Heart right ventricle (tissue), 16 donors: ENCODE results near the gene RAB9A. TPM values are rescaled to one million over a fixed set of nuclear protein-coding genes. Genes with fewer than 3 reads are reported as not detected.

Experiments
- ATAC-seq, 8 donors: fragments of 200-7000 bp; cut with Tn5 transposase; one replicate each; pipeline ENCODE4 v1.9.1; 2020; ENCODE audit warnings: mild to moderate bottlenecking in 8 of 8, moderate library complexity in 8 of 8, moderate number of reproducible peaks in 1 of 8
- DNase-seq, 2 donors: peaks; one replicate each; pipeline ENCODE4 v3.0.0-alpha.2; 2020
- H3K27ac ChIP-seq, 10 donors: fragments of 200-600 bp; sonication (generic) in 2 of 10; one replicate each; pipeline versions ENCODE4 v1.5.0 to v1.8.0; 2020 to 2022; ENCODE audit warnings: mild to moderate bottlenecking in 3 of 10
- H3K27me3 ChIP-seq, 7 donors: fragments of 200-600 bp; one replicate each; pipeline ENCODE4 v1.8.0; 2021 to 2022; ENCODE audit warnings: mild to moderate bottlenecking in 2 of 7
- H3K36me3 ChIP-seq, 9 donors: fragments of 200-600 bp; sonication (generic) in 1 of 9; one replicate each; pipeline versions ENCODE4 v1.5.0 to v1.8.0; 2020 to 2022; ENCODE audit warnings: mild to moderate bottlenecking in 2 of 9
- H3K4me1 ChIP-seq, 9 donors: fragments of 200-600 bp; sonication (generic) in 1 of 9; one replicate each; pipeline versions ENCODE4 v1.5.0 to v1.8.0; 2020 to 2022; ENCODE audit warnings: mild to moderate bottlenecking in 4 of 9
- H3K4me3 ChIP-seq, 10 donors: fragments of 200-600 bp; sonication (generic) in 2 of 10; one replicate each; pipeline versions ENCODE4 v1.5.0 to v1.8.0; 2020 to 2022; ENCODE audit warnings: mild to moderate bottlenecking in 7 of 10, moderate library complexity in 2 of 10
- H3K9me3 ChIP-seq, 11 donors: fragments of 200-600 bp in 10 of 11; sonication (generic) in 2 of 11; one replicate each; pipeline versions ENCODE4 v1.5.0 to v1.8.0; 2013 to 2022; ENCODE audit warnings: mild to moderate bottlenecking in 2 of 11, control low read depth in 1 of 11, moderate library complexity in 1 of 11
- WGBS, 2 donors: extraction: QIAGEN DNeasy Blood & Tissue Kit; methylation state at CpG; one replicate each; pipeline ENCODE4 v1.1.7; 2013; ENCODE audit warnings: inconsistent platforms in 1 of 2; 5-methylcytosine and 5-hydroxymethylcytosine counted together
- intact Hi-C, 10 donors: fragments of 100-400 bp; cut with DNase I; formaldehyde crosslinking; loops; one replicate each; pipeline versions ENCODE4 v1.11.1 to v1.14.2; 2022
- polyA plus RNA-seq, 2 donors: library from polyadenylated mRNA; stranded (reverse); fragments of 200-250 nt; gene quantifications; one replicate each; pipeline ENCODE4 v1.2.3, GENCODE V29; 2013
- total RNA-seq, 10 donors: library from RNA; stranded (reverse); fragmentation: NEBNext Ultra II Directional in 3 of 10; extraction: Animal tissue kit (Norgen Biotek cat#: 25700) in 3 of 10; gene quantifications; one replicate each; pipeline versions ENCODE4 v1.2.1 to v1.2.4, GENCODE V29; 2021 to 2023
- TF ChIP-seq, protein P1 (sequence below), 9 donors: fragments of 200-600 bp; sonication (generic) in 2 of 9; IDR thresholded peaks; one replicate each; pipeline versions ENCODE4 v1.5.0 to v1.8.0; 2021 to 2022; ENCODE audit warnings: antibody characterized with exemption in 9 of 9, mild to moderate bottlenecking in 5 of 9, moderate library complexity in 1 of 9
- donor health status: Arrhythmogenic right ventricular cardiomyopathy.
- donor health status: ischemic (EF 13 %, LVEDD 7.1; RV severe dilation, severe dysfunction).
- donor health status: healthy with polysubstance abuse.
- donor health status: DM: no; HTN: yes; CAD: no.
- donor health status: DM: no; HTN: no; CAD: no.
- donor health status: ischemic (EF 25% LVEDD 6.9; RV normal size, moderate dysfunction).
- donor health status: ischemic (EF 25% LVEDD 5.7; RV mildly dilated, moderate dysfunction).
- donor health status: healthy.
- donor health status: DM: yes; HTN: yes; CAD: no.
- donor health status: Ischemic cardiomyopathy.
- donor health status: ischemic (EF 35%, LVEDD 5.7; RV mildly dilated, moderate dysfunction).
- donor health status: nonischemic (EF 11% LVEDD 7.7; RV severe dilation, severe dysfunction).
- donor health status: DM: yes; HTN: yes; CAD: no.
- donor health status: PGD.
- donor health status: ischemic (EF 29% LVEDD 5.4; RV normal size, mild dysfunction).
- donor health status: nonischemic (EF 23%, LVEDD 6.1; RV moderate dilation, normal function).

Gene RAB9A
- total and polyA plus RNA-seq, 12 donors = 5.1 to 28.9 (median 19.5) TPM

DNA sequence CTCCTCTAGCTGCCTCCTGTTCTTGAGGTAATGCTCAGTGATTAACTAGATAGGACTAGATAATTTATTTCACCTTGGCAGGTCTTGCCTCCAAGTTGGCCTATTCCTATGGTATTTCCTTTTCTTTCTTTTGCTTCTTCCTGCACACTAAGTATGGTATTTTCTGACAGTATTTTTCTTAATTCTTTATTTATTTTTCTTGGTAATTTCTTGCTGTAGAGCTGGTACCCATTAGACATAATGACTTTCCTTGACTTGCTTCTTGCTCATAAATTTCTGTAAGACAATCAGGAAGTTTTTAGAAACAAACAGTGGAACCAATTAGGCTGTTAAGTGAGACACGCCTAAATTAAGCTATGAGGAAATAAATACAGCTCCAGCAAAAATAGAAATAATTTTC lies 9.5 kb downstream of the RAB9A start:
- ATAC-seq (no peak), DNase-seq (no peak)
- H3K27me3 ChIP-seq = peaks cover 0 to 11% (median 0%) of the 10 kb centered on the region in 7 donors
- peaks cover 0 to 83% (median 50%) of the 10 kb centered on the region in 9 donors for H3K4me1 ChIP-seq
- TF ChIP-seq, protein P1, sequence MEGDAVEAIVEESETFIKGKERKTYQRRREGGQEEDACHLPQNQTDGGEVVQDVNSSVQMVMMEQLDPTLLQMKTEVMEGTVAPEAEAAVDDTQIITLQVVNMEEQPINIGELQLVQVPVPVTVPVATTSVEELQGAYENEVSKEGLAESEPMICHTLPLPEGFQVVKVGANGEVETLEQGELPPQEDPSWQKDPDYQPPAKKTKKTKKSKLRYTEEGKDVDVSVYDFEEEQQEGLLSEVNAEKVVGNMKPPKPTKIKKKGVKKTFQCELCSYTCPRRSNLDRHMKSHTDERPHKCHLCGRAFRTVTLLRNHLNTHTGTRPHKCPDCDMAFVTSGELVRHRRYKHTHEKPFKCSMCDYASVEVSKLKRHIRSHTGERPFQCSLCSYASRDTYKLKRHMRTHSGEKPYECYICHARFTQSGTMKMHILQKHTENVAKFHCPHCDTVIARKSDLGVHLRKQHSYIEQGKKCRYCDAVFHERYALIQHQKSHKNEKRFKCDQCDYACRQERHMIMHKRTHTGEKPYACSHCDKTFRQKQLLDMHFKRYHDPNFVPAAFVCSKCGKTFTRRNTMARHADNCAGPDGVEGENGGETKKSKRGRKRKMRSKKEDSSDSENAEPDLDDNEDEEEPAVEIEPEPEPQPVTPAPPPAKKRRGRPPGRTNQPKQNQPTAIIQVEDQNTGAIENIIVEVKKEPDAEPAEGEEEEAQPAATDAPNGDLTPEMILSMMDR (IDR thresholded peaks at IDR 0.05) = no peak
- WGBS, 2 donors = 39 to 45% methylated on average over 1 of the region's 1 CpG
- no peak overlapping the region for H3K27ac ChIP-seq
- H3K36me3 ChIP-seq = no peaks in the 10 kb centered on the region
- no peaks in the 10 kb centered on the region for H3K9me3 ChIP-seq
- H3K4me3 ChIP-seq = no peak overlapping the region
- intact Hi-C loops = no loop called here

DNA sequence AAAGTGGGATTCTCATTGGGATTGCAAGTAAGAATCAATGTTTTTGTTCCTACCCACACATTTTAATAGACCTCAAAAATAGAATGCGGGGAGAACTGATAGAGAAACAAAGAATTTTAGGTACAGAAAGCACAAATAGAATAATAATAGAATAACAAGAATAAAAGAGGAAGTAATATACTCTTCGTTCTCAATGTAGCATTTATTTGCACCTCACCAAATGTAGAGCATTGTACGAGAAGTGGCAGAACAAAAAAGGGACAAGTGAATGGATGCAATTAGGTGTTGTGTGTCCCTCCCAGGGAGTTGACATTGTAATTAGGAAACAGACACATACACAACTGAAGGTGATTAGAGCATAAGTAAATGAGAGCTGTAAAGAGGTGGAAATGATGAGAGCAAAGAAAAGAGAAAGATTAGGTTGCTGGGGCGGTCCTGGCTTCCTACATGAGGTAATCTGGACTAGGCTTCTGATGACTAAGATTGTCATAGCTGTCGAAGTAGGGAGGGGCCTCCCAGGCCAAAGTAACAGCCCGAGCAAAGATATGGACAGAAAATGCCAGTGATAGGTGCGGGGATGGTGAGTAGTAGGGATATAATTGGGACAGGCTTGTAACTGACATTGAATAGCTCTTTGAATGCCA lies 10.4 kb downstream of the RAB9A start:
- ATAC-seq = peak in 6 of 8 donors; percentile 25 to 84 (median 64)

GRCh38 chrX:13700380-13700779 lies 11.5 kb downstream of the RAB9A start:
- intact Hi-C loops = no loop called here
- ATAC-seq (no peak), DNase-seq (no peak)
- H3K27ac ChIP-seq = peak overlapping the region in 1 of 10 donors; percentile 26
- 24 to 43% methylated on average over 4 of the region's 4 CpGs for WGBS, 2 donors
- H3K9me3 ChIP-seq = no peaks in the 10 kb centered on the region
- TF ChIP-seq, protein P1 (IDR thresholded peaks at IDR 0.05) = no peak
- H3K4me1 ChIP-seq = peaks cover 0 to 72% (median 31%) of the 10 kb centered on the region in 9 donors
- H3K36me3 ChIP-seq = no peaks in the 10 kb centered on the region
- peaks cover 0 to 17% (median 0%) of the 10 kb centered on the region in 7 donors for H3K27me3 ChIP-seq
- H3K4me3 ChIP-seq = no peak overlapping the region

More for the DNA sequence above, 10.4 kb downstream of the RAB9A start:
- intact Hi-C loops = no loop called here
- Histone ChIP-seq H3K27ac (peak overlapping the region in 1 of 10 donors; percentile 26), H3K4me1 (peaks cover 0 to 82% (median 41%) of the 10 kb centered on the region in 9 donors), H3K9me3 (no peaks in the 10 kb centered on the region), H3K36me3 (no peaks in the 10 kb centered on the region), H3K4me3 (no peak overlapping the region), H3K27me3 (peaks cover 0 to 17% (median 0%) of the 10 kb centered on the region in 7 donors)
- DNase-seq = peak in 1 of 2 donors; percentile 7
- TF ChIP-seq, protein P1 (IDR thresholded peaks at IDR 0.05) = no peak
- WGBS, 2 donors = 52 to 61% methylated on average over 7 of the region's 7 CpGs

DNA sequence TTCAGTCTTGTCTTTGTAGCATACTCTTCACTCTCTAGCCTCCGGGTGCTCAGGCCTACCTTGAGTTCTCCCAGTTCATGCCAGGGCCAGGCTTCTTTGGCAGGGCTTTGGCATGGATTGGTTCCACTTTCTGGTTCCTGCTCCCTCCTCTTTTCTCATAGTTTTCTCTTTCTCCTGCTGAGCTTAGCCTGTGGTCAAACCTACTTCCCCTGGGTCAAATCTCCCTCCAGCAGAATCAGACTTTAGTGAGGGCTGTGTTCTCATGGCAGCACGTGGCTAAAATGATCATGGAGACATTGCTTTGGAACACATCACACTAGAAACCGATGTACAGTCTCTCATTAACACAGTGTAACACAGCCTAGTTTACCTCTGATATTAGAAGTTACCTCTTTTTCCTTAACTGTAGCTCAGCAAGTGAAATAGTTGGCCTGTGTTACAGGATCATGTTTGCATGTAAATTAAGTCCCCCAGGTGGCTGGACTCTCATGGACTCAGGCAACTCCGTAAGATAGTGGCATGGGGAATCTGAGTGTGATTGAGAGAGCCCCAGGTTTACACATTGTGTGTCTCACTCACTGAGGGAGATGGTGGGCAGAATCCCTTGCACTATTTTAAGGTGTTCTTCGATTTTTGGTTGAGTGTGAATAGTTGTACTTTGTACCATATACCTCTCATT lies 13.3 kb downstream of the RAB9A start:
- H3K36me3 ChIP-seq = peaks cover 0 to 9% (median 0%) of the 10 kb centered on the region in 9 donors
- H3K4me3 ChIP-seq = no peak overlapping the region
- H3K4me1 ChIP-seq = peaks cover 0 to 65% (median 28%) of the 10 kb centered on the region in 9 donors
- peaks cover 0 to 17% (median 0%) of the 10 kb centered on the region in 7 donors for H3K27me3 ChIP-seq
- 73 to 77% methylated on average over 5 of the region's 5 CpGs for WGBS, 2 donors
- intact Hi-C loops = no loop called here
- H3K27ac ChIP-seq = no peak overlapping the region
- no peak for DNase-seq
- no peak for ATAC-seq
- no peaks in the 10 kb centered on the region for H3K9me3 ChIP-seq
- TF ChIP-seq, protein P1 (IDR thresholded peaks at IDR 0.05) = no peak
